ENCODE data around the gene F2RL2. TPM values are rescaled to one million over a fixed set of nuclear protein-coding genes. Genes with fewer than 3 reads are reported as not detected.

F2RL2 gene
- total and polyA plus RNA-seq, 2 donors: 0.91 to 1.1 TPM

Other genes with a start within 250 kb of the F2RL2 start
- gene IQGAP2, start 220.1 kb downstream of the F2RL2 start, total RNA-seq: 20.7 TPM
- 33.3 TPM for gene IQGAP2, start 220.1 kb downstream of the F2RL2 start, polyA plus RNA-seq
- 3.7 TPM for gene F2R, start 92.7 kb upstream of the F2RL2 start, total RNA-seq
- gene F2R, start 92.7 kb upstream of the F2RL2 start, polyA plus RNA-seq: 6.7 TPM
- gene F2RL1, start 195.6 kb upstream of the F2RL2 start, total RNA-seq: 0.66 TPM
- 3.0 TPM for gene F2RL1, start 195.6 kb upstream of the F2RL2 start, polyA plus RNA-seq
- 1.5 TPM for gene S100Z, start 226.6 kb upstream of the F2RL2 start, total RNA-seq
- gene S100Z, start 226.6 kb upstream of the F2RL2 start, polyA plus RNA-seq: 1.6 TPM